GM19240 (cell line): ENCODE measurements around the gene OPN5.
A peak's percentile ranks its signal among the peaks of the same experiment; 100 is the strongest.

ENCODE experiments used
- DNase-seq: peaks from one replicate; pipeline ENCODE4 v3.0.0; 2011; ENCODE audit warnings: low spot score; ENCODE audit not compliant: insufficient read length

Gene OPN5

GRCh38 chr6:47787620-47788497 is 6.0 kb downstream of the OPN5 start:
- peak; percentile 13 for DNase-seq

GRCh38 chr6:47788498-47788884 is 6.7 kb downstream of the OPN5 start:
- no peak for DNase-seq

GRCh38 chr6:47789553-47789952 is 7.7 kb downstream of the OPN5 start:
- no peak for DNase-seq

GRCh38 chr6:47792216-47792733 is 10.4 kb downstream of the OPN5 start:
- DNase-seq, result no peak

GRCh38 chr6:47794577-47795135 is 12.8 kb downstream of the OPN5 start:
- DNase-seq, result no peak

GRCh38 chr6:47801984-47802383 is 20.2 kb downstream of the OPN5 start:
- no peak for DNase-seq

- no peak for DNase-seq
These were observed 23.0 kb downstream of the OPN5 start for GRCh38 chr6:47804821-47805220.

GRCh38 chr6:47809873-47810272 is 28.0 kb downstream of the OPN5 start:
- DNase-seq, result no peak

- no peak for DNase-seq
These were observed 29.1 kb downstream of the OPN5 start for GRCh38 chr6:47810885-47811284.

GRCh38 chr6:47811443-47811842 is 29.6 kb downstream of the OPN5 start:
- no peak for DNase-seq

- DNase-seq, result no peak
These were observed 35.9 kb downstream of the OPN5 start for GRCh38 chr6:47817749-47818148.

- no peak for DNase-seq
These were observed 37.6 kb downstream of the OPN5 start for GRCh38 chr6:47819461-47819860.

GRCh38 chr6:47822856-47823554 is 41.2 kb downstream of the OPN5 start:
- no peak for DNase-seq

- no peak for DNase-seq
These were observed 50.7 kb downstream of the OPN5 start for GRCh38 chr6:47832386-47833100.

GRCh38 chr6:47834196-47834595 is 52.4 kb downstream of the OPN5 start:
- DNase-seq, result no peak

GRCh38 chr6:47836046-47836445 is 54.2 kb downstream of the OPN5 start:
- no peak for DNase-seq

- no peak for DNase-seq
These were observed 54.8 kb downstream of the OPN5 start for GRCh38 chr6:47836639-47837038.

- no peak for DNase-seq
These were observed 57.8 kb downstream of the OPN5 start for GRCh38 chr6:47839645-47840044.

GRCh38 chr6:47844881-47845280 is 63.0 kb downstream of the OPN5 start:
- no peak for DNase-seq

- DNase-seq, result no peak
These were observed 64.9 kb downstream of the OPN5 start for GRCh38 chr6:47846752-47847151.

- DNase-seq, result no peak
These were observed 69.3 kb downstream of the OPN5 start for GRCh38 chr6:47851091-47851490.

GRCh38 chr6:47852727-47853126 is 70.9 kb downstream of the OPN5 start:
- no peak for DNase-seq
